Hematopoietic multipotent progenitor cell treated with erythropoietin and hydrocortisone succinate and interleukin-3 and kit ligand, for 17 days (in vitro differentiated cells): Measurements from ENCODE around the gene PUDP.
"Not testable (repeated sequence)": the region's sequence is repeated elsewhere in the genome, so short reads cannot be mapped to it uniquely, and the experiment has no call there.

ENCODE experiments used
- DNase-seq: peaks from one replicate; pipeline ENCODE4 v3.0.0-alpha.2; 2015; ENCODE audit warnings: low spot score

Gene PUDP

GRCh38 chrX:7072856-7073255 is 75.1 kb downstream of the PUDP start:
- DNase-seq, result no peak

- DNase-seq, result no peak
Measured at GRCh38 chrX:7071390-7071789, 76.6 kb downstream of the PUDP start.

- no peak for DNase-seq
Measured at GRCh38 chrX:7069556-7069955, 78.4 kb downstream of the PUDP start.

GRCh38 chrX:7068939-7069367 is 79.0 kb downstream of the PUDP start:
- no peak for DNase-seq

GRCh38 chrX:7067256-7067655 is 80.7 kb downstream of the PUDP start:
- DNase-seq, result no peak

GRCh38 chrX:7065473-7065872 is 82.5 kb downstream of the PUDP start:
- no peak for DNase-seq

- no peak for DNase-seq
Measured at GRCh38 chrX:7062903-7063302, 85.0 kb downstream of the PUDP start.

GRCh38 chrX:7062276-7062675 is 85.7 kb downstream of the PUDP start:
- DNase-seq, result no peak

GRCh38 chrX:7061429-7061828 is 86.5 kb downstream of the PUDP start:
- DNase-seq, result no peak

- DNase-seq, result no peak
Measured at GRCh38 chrX:7060444-7060843, 87.5 kb downstream of the PUDP start.

- no peak for DNase-seq
Measured at GRCh38 chrX:7059859-7060258, 88.1 kb downstream of the PUDP start.

GRCh38 chrX:7059214-7059838 is 88.6 kb downstream of the PUDP start:
- no peak for DNase-seq

GRCh38 chrX:7055386-7056137 is 92.4 kb downstream of the PUDP start:
- no peak for DNase-seq

GRCh38 chrX:7054219-7055216 is 93.4 kb downstream of the PUDP start:
- no peak for DNase-seq

- DNase-seq, result no peak
Measured at GRCh38 chrX:7052541-7052940, 95.4 kb downstream of the PUDP start.

GRCh38 chrX:7050271-7050670 is 97.7 kb downstream of the PUDP start:
- no peak for DNase-seq

- no peak for DNase-seq
Measured at GRCh38 chrX:7047951-7048350, 100.0 kb downstream of the PUDP start.

GRCh38 chrX:7045238-7045955 is 102.6 kb downstream of the PUDP start:
- no peak for DNase-seq

- DNase-seq, result not testable (repeated sequence)
Measured at GRCh38 chrX:7043796-7044433, 104.0 kb downstream of the PUDP start.

- DNase-seq, result no peak
Measured at GRCh38 chrX:7028246-7028645, 119.7 kb downstream of the PUDP start.

GRCh38 chrX:7027071-7027470 is 120.9 kb downstream of the PUDP start:
- DNase-seq, result no peak
